ENCODE data around the gene SLC6A11. TPM values are rescaled to one million over a fixed set of nuclear protein-coding genes. Genes with fewer than 3 reads are reported as not detected.

SLC6A11 gene
- total and polyA plus RNA-seq, 9 of the 15 experiments (the other 6 are each of a cell fraction or from before 2014, with no cell fraction given): 0.04 TPM; not detected in 8

- POLR2A ChIA-PET: no interaction called here
- Histone ChIP-seq H3K9me1 (ENCODE audit: control insufficient read depth, insufficient read depth, low read length) (no peaks in the 10 kb centered on the region), H3K4me1 (replicated peaks in 1 of 2; ENCODE audit: control insufficient read depth in 2 of 2, insufficient read depth in 2 of 2, low read length in 2 of 2) (no peaks in the 10 kb centered on the region), H3K9me3 (replicated peaks; ENCODE audit: control insufficient read depth, insufficient read depth, low read depth, low read length) (no peaks in the 10 kb centered on the region), H3K36me3 (ENCODE audit: control insufficient read depth, insufficient read depth, low read length) (no peaks in the 10 kb centered on the region), H3K27me3 (ENCODE audit: control insufficient read depth in 2 of 2, insufficient read depth in 2 of 2, low read length in 2 of 2) (peaks cover 0 to 18% of the 10 kb centered on the region in 2 experiments; a peak in 2 of 5 replicates), H3K4me3 (no peak overlapping the region), H3K27ac (ENCODE audit: extremely low read depth, low read depth, low read length) (no peak overlapping the region), H3K9ac (ENCODE audit: insufficient read depth in 1 of 2, low read depth in 2 of 2, low read length in 2 of 2) (no peak overlapping the region), H2AFZ (ENCODE audit: low read depth, low read length) (no peak overlapping the region), H3K4me2 (ENCODE audit: insufficient read depth, low read length) (peak overlapping the region; percentile 13), H4K20me1 (replicated peaks; ENCODE audit: control insufficient read depth, insufficient read depth, low read length) (no peaks in the 10 kb centered on the region), H3K79me2 (ENCODE audit: control insufficient read depth, insufficient read depth, low read length) (no peaks in the 10 kb centered on the region)
- CTCF ChIA-PET (ENCODE audit: low intra/inter-chr PET ratio): no interaction called here
- in situ Hi-C loops (cut with MboI): loop anchor here (25.0 kb wide), 1 partner anchor 892 kb away; no protein-coding TSS in a partner anchor
- TF ChIP-seq ZNF589 (CRISPR knock-in tag; IDR thresholded peaks at IDR 0.05; ENCODE audit: low read depth) (no peak), IRF9 (tag; IDR thresholded peaks at IDR 0.05) (no peak), ZC3H8 (IDR thresholded peaks at IDR 0.05) (no peak), ZNF668 (CRISPR knock-in tag; IDR thresholded peaks at IDR 0.05) (no peak), MTA2 (IDR thresholded peaks at IDR 0.05; ENCODE audit: low read depth) (no peak), NR2F6 (CRISPR knock-in tag; IDR thresholded peaks at IDR 0.05) (no peak), ZNF324 (CRISPR knock-in tag; IDR thresholded peaks at IDR 0.05) (no peak), TAF15 (IDR thresholded peaks at IDR 0.05; ENCODE audit: low read depth, low read length) (no peak), PURB (CRISPR knock-in tag; IDR thresholded peaks at IDR 0.05; ENCODE audit: low read depth) (no peak), BCLAF1 (IDR thresholded peaks at IDR 0.05; ENCODE audit: borderline replicate concordance in 1 of 2, control insufficient read depth in 1 of 2, low read depth in 2 of 2, low read length in 1 of 2) (no peak), MLX (CRISPR knock-in tag; conservative IDR thresholded peaks at IDR 0.05) (no peak), HNRNPL (IDR thresholded peaks at IDR 0.05; ENCODE audit: low read depth, low read length) (no peak)
- FAIRE-seq: no peak
- 1% methylated on average over 11 of the region's 11 CpGs for WGBS (ENCODE audit: insufficient coverage, low coverage, missing lambda C conversion rate)
- intact Hi-C loops (cut with micrococcal nuclease): no loop called here
- no TSS peak for BruUV-seq (replicated peaks)
- DNase-seq (ENCODE audit: extremely low read depth in 1 of 4, low spot score in 3 of 4): no peak
- ATAC-seq: no peak
Observed at GRCh38 chr3:10770547-10770946, 45.5 kb upstream of the SLC6A11 start.

Measured in K562 (cell line).